ENCODE results near the gene SEMA4G. TPM values are rescaled to one million over a fixed set of nuclear protein-coding genes. Genes with fewer than 3 reads are reported as not detected.

SEMA4G gene
- total and polyA plus RNA-seq, 2 of the 8 experiments (the other 6 are each of a cell fraction or from before 2014, with no cell fraction given) = 7.1 to 18.2 TPM

DNA sequence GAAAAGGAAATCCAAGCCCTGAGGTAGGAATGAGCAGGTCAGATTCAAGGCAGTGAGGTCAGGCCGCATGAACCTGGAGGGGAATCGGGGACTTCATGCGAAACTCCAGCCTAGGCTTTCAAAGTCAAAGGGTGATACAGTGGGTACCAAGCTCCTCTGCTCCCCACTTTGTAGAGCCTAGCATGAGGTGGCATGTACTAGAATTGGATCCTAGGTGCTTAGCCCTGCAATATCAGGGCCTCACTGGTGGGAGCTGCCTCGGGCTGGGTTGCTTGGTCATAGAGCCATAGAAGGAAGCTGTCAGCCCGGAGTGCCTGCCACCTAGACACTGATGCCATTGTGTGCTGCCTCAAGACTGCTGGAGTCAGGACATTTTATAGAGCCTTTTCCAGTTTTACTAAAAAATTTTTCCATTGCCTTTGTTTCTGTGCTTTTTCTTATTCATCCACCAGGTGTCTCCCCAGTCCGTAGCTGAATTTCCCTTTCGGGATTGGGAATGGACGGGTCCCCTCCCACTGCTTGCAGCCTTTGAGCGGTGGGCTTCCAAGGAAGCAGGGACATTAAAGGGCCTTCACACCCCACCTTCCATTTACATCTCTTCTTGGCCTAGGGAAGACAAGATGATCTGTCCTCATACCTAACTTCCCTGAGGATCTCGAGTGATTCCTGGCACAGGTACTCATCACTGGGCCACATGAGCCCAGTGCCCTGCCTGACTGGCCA, 24.8 kb downstream of the SEMA4G start:
- Histone ChIP-seq H4K20me1 (replicated peaks in 1 of 2; ENCODE audit: control insufficient read depth in 1 of 2, insufficient read depth in 2 of 2, low read length in 2 of 2) (peaks cover 7 to 17% of the 10 kb centered on the region in 2 experiments), H3K9ac (replicated peaks in 1 of 4; ENCODE audit: extremely low read depth in 1 of 4, low read depth in 3 of 4, low read length in 3 of 4) (no peak overlapping the region)
- DNase-seq (ENCODE audit: low read depth in 1 of 2, low spot score in 2 of 2) = no peak

More for the DNA sequence above, 24.8 kb downstream of the SEMA4G start:
- peaks cover 2 to 27% of the 10 kb centered on the region in 2 experiments; a peak in 3 of 4 replicates for H3K79me2 ChIP-seq (ENCODE audit: control insufficient read depth in 1 of 2, insufficient read depth in 2 of 2, low read length in 2 of 2)
- H3K4ac ChIP-seq (replicated peaks; ENCODE audit: insufficient read length, low read depth, low read length) = no peak overlapping the region
- no peak overlapping the region for H3K23ac ChIP-seq (ENCODE audit: insufficient read length)
- no peak overlapping the region for H3K27ac ChIP-seq (ENCODE audit: low read depth, low read length)
- no peak overlapping the region for H2BK120ac ChIP-seq (replicated peaks; ENCODE audit: low read depth, low read length)
- no peak overlapping the region for H4K8ac ChIP-seq (ENCODE audit: extremely low read depth, insufficient read depth, low read length)
- peaks cover 4 to 11% (median 7%) of the 10 kb centered on the region in 4 experiments for H3K4me1 ChIP-seq (replicated peaks in 1 of 4; ENCODE audit: control insufficient read depth in 3 of 4, insufficient read depth in 4 of 4, low read length in 3 of 4)
- no peak overlapping the region for H2BK20ac ChIP-seq (ENCODE audit: low read length)
- H2BK12ac ChIP-seq (ENCODE audit: low read depth, low read length) = no peak overlapping the region
- whole genome bisulfite sequencing, 2 experiments (ENCODE audit: extremely low coverage in 1 of 2, insufficient coverage in 1 of 2, insufficient read length in 1 of 2, insufficient replicate concordance in 2 of 2, low coverage in 1 of 2, low lambda C conversion rate in 2 of 2, missing lambda C conversion rate in 1 of 2) = 73% methylated on average over 10 of the region's 10 CpGs; no CpG with 5 or more reads in 1 of the 2 experiments
- H3K23me2 ChIP-seq (ENCODE audit: low read depth, low read length) = peaks cover 14% of the 10 kb centered on the region
- no peak overlapping the region; a peak in 1 of 4 replicates for H3K4me2 ChIP-seq (ENCODE audit: insufficient read depth in 1 of 2, low read depth in 2 of 2, low read length in 2 of 2)
- H4K5ac ChIP-seq (ENCODE audit: insufficient read length, low read depth, low read length) = no peak overlapping the region
- no peak overlapping the region for H3K4me3 ChIP-seq (ENCODE audit: extremely low read depth in 1 of 4, insufficient read depth in 2 of 4, low read depth in 3 of 4, low read length in 4 of 4)
- no peak overlapping the region for H2AK5ac ChIP-seq (ENCODE audit: low read depth, low read length)
- H2BK15ac ChIP-seq (ENCODE audit: low read length) = no peak overlapping the region
- 0 out of 2 replicates have a peak overlapping the region, but pooled peaks have one; percentile 18 for H2BK5ac ChIP-seq (ENCODE audit: low read depth, low read length)
- H3K18ac ChIP-seq (ENCODE audit: extremely low read depth, low read length) = no peak overlapping the region
- H2AFZ ChIP-seq (ENCODE audit: low read length) = no peak overlapping the region
- H3K14ac ChIP-seq (ENCODE audit: insufficient read length) = no peak overlapping the region
- H3K79me1 ChIP-seq (ENCODE audit: low read depth, low read length) = no peaks in the 10 kb centered on the region; the same call in none of the 2 replicates
- no peaks in the 10 kb centered on the region for H3K27me3 ChIP-seq (replicated peaks in 1 of 4; ENCODE audit: control insufficient read depth in 3 of 4, extremely low read depth in 1 of 4, insufficient read depth in 3 of 4, low read length in 3 of 4)
- no peak overlapping the region for H4K91ac ChIP-seq (replicated peaks; ENCODE audit: insufficient read length, low read length)
- H3K9me3 ChIP-seq (ENCODE audit: insufficient read depth in 2 of 2, low read depth in 1 of 2, low read length in 1 of 2) = no peaks in the 10 kb centered on the region
- H3K36me3 ChIP-seq (ENCODE audit: control insufficient read depth in 2 of 4, insufficient read depth in 4 of 4, low read length in 3 of 4) = peaks cover 24 to 48% (median 34%) of the 10 kb centered on the region in 4 experiments
- FAIRE-seq = peak; percentile 36
- ChIA-PET CTCF (ENCODE audit: partially characterized antibody) (interaction anchor here (0.6 to 26.8 kb wide), 20 partner anchors 8 to 959 kb away, joined by 3 to 464 read pairs (median 4); partner anchors contain the start of genes PDZD7 and SFXN3), POLR2A (ENCODE audit: partially characterized antibody) (interaction anchor here (0.6 to 12.6 kb wide), 9 partner anchors 9 to 886 kb away, joined by 3 to 143 read pairs (median 10); partner anchors contain the start of gene SEMA4G)
- TF ChIP-seq POLR2A (IDR thresholded peaks at IDR 0.05; ENCODE audit: control extremely low read depth in 1 of 2, low read depth in 2 of 2, low read length in 2 of 2) (peak in 1 of 2 experiments; percentile 36; a peak in 1 of 3 replicates), CTCF (IDR thresholded peaks at IDR 0.05; ENCODE audit: control extremely low read depth in 1 of 3, insufficient read depth in 1 of 3, low read depth in 1 of 3, low read length in 3 of 3) (peak in 2 of 3 experiments; percentile 62 to 72; a peak in 3 of 4 replicates), PHF8 (conservative IDR thresholded peaks at IDR 0.05; ENCODE audit: low read depth, low read length) (no peak), RAD21 (IDR thresholded peaks at IDR 0.05 in 1 of 2, conservative IDR thresholded peaks at IDR 0.05 in 1 of 2; ENCODE audit: low read depth in 2 of 2, low read length in 2 of 2) (peak; percentile 67 to 71), POLR2AphosphoS5 (IDR thresholded peaks at IDR 0.05; ENCODE audit: low read depth, low read length) (peak; percentile 19; the same call in 1 of the 2 replicates)
- no peak overlapping the region for H3K56ac ChIP-seq (replicated peaks; ENCODE audit: insufficient read length, low read depth, low read length)

Data from H1 (cell line).